Measurements from ENCODE around the gene SLC5A2. TPM values are rescaled to one million over a fixed set of nuclear protein-coding genes. Genes with fewer than 3 reads are reported as not detected.

SLC5A2 gene
- total and polyA plus RNA-seq, 2 of the 13 experiments (the other 11 are each of a cell fraction or from before 2014, with no cell fraction given) = 0.24 to 0.97 TPM

DNA sequence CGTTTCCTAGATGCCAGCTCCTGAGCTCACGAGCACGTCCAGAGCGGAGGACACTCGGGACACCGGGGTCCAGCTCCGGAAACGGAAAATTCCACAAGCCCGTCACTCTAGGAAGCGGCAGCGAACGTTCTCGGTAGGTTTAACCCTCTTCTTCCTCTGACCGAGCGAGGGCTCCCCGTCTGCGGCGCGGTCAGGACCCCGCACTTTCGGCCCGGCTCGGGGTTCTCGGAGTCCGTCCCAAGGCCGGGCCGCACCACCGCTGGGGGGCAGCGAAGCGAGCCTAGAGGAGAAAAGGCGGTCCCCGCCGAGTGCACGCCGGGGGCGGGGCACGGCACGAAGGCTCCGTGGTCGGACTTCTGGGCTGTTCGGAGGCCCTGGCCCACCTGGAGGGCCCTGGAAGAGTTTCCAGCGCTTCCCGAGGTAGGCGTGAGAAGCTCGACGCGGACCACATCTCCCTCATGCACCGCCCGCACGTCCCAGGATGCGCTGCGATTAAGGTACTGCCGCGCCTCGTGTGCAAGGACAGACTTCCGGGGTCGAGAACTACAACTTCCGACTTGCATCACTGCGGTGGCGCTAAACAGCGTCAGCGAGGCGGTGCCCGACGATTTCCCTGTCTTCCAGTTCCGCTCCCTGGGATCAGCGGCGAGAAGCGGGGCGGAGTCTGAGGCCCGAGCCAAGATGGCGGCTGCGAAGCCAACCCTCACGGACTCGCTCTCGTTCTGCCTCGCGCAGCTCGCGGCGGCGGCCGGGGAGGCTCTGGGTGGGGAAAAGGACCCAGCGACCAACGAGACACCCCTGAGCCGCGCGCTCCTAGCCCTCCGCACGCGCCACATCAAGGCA lies 23.9 kb upstream of the SLC5A2 start, which contains the start of gene ARMC5 (continued):
- TF ChIP-seq, protein P1, sequence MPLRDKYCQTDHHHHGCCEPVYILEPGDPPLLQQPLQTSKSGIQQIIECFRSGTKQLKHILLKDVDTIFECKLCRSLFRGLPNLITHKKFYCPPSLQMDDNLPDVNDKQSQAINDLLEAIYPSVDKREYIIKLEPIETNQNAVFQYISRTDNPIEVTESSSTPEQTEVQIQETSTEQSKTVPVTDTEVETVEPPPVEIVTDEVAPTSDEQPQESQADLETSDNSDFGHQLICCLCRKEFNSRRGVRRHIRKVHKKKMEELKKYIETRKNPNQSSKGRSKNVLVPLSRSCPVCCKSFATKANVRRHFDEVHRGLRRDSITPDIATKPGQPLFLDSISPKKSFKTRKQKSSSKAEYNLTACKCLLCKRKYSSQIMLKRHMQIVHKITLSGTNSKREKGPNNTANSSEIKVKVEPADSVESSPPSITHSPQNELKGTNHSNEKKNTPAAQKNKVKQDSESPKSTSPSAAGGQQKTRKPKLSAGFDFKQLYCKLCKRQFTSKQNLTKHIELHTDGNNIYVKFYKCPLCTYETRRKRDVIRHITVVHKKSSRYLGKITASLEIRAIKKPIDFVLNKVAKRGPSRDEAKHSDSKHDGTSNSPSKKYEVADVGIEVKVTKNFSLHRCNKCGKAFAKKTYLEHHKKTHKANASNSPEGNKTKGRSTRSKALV (CRISPR knock-in tag; IDR thresholded peaks at IDR 0.05) = peak; percentile 90; the same call in 1 of the 2 replicates
- TF ChIP-seq, protein P2, sequence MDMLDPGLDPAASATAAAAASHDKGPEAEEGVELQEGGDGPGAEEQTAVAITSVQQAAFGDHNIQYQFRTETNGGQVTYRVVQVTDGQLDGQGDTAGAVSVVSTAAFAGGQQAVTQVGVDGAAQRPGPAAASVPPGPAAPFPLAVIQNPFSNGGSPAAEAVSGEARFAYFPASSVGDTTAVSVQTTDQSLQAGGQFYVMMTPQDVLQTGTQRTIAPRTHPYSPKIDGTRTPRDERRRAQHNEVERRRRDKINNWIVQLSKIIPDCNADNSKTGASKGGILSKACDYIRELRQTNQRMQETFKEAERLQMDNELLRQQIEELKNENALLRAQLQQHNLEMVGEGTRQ (IDR thresholded peaks at IDR 0.05; ENCODE audit: low read depth, low read length) = no peak; the same call in 1 of the 2 replicates
- TF ChIP-seq, protein P2 (CRISPR knock-in tag; IDR thresholded peaks at IDR 0.05; ENCODE audit: borderline replicate concordance) = no peak
- TF ChIP-seq, protein P3, sequence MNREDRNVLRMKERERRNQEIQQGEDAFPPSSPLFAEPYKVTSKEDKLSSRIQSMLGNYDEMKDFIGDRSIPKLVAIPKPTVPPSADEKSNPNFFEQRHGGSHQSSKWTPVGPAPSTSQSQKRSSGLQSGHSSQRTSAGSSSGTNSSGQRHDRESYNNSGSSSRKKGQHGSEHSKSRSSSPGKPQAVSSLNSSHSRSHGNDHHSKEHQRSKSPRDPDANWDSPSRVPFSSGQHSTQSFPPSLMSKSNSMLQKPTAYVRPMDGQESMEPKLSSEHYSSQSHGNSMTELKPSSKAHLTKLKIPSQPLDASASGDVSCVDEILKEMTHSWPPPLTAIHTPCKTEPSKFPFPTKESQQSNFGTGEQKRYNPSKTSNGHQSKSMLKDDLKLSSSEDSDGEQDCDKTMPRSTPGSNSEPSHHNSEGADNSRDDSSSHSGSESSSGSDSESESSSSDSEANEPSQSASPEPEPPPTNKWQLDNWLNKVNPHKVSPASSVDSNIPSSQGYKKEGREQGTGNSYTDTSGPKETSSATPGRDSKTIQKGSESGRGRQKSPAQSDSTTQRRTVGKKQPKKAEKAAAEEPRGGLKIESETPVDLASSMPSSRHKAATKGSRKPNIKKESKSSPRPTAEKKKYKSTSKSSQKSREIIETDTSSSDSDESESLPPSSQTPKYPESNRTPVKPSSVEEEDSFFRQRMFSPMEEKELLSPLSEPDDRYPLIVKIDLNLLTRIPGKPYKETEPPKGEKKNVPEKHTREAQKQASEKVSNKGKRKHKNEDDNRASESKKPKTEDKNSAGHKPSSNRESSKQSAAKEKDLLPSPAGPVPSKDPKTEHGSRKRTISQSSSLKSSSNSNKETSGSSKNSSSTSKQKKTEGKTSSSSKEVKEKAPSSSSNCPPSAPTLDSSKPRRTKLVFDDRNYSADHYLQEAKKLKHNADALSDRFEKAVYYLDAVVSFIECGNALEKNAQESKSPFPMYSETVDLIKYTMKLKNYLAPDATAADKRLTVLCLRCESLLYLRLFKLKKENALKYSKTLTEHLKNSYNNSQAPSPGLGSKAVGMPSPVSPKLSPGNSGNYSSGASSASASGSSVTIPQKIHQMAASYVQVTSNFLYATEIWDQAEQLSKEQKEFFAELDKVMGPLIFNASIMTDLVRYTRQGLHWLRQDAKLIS (CRISPR knock-in tag; IDR thresholded peaks at IDR 0.05) = no peak; the same call in 1 of the 2 replicates
- peak; percentile 98 for TF ChIP-seq ZFP90 (CRISPR knock-in tag; IDR thresholded peaks at IDR 0.05; ENCODE audit: borderline replicate concordance)
- no peak; the same call in 1 of the 2 replicates for TF ChIP-seq JDP2 (CRISPR knock-in tag; IDR thresholded peaks at IDR 0.05; ENCODE audit: borderline replicate concordance)
- TF ChIP-seq FOSL1 (CRISPR knock-in tag; IDR thresholded peaks at IDR 0.05; ENCODE audit: borderline replicate concordance) = no peak
- no peak; the same call in 1 of the 2 replicates for TF ChIP-seq ZSCAN25 (CRISPR knock-in tag; IDR thresholded peaks at IDR 0.05)
- peak; percentile 48; the same call in 1 of the 2 replicates for TF ChIP-seq HNRNPL (IDR thresholded peaks at IDR 0.05; ENCODE audit: low read depth, low read length)
- 0 out of 2 replicates have a peak, but pooled peaks have one; percentile 38 for TF ChIP-seq ZNF615 (CRISPR knock-in tag; IDR thresholded peaks at IDR 0.05; ENCODE audit: borderline replicate concordance)
- TF ChIP-seq ZC3H4 (CRISPR knock-in tag; IDR thresholded peaks at IDR 0.05; ENCODE audit: borderline replicate concordance) = 0 out of 2 replicates have a peak, but pooled peaks have one; percentile 21
- TF ChIP-seq, protein P4, sequence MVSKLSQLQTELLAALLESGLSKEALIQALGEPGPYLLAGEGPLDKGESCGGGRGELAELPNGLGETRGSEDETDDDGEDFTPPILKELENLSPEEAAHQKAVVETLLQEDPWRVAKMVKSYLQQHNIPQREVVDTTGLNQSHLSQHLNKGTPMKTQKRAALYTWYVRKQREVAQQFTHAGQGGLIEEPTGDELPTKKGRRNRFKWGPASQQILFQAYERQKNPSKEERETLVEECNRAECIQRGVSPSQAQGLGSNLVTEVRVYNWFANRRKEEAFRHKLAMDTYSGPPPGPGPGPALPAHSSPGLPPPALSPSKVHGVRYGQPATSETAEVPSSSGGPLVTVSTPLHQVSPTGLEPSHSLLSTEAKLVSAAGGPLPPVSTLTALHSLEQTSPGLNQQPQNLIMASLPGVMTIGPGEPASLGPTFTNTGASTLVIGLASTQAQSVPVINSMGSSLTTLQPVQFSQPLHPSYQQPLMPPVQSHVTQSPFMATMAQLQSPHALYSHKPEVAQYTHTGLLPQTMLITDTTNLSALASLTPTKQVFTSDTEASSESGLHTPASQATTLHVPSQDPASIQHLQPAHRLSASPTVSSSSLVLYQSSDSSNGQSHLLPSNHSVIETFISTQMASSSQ (IDR thresholded peaks at IDR 0.05; ENCODE audit: low read depth) = no peak
- TF ChIP-seq, protein P4 (CRISPR knock-in tag; IDR thresholded peaks at IDR 0.05; ENCODE audit: borderline replicate concordance) = peak; percentile 74; the same call in 1 of the 2 replicates
- peak; percentile 30 for TF ChIP-seq HNRNPK (IDR thresholded peaks at IDR 0.05; ENCODE audit: low read depth, low read length, poor library complexity, severe bottlenecking)
